GM12878 (cell line): ENCODE measurements around the gene PCIF1. TPM values are rescaled to one million over a fixed set of nuclear protein-coding genes. Genes with fewer than 3 reads are reported as not detected.

ENCODE experiments used
- BACH1 ChIP-seq: fragments of 450-650 bp; IDR thresholded peaks from 2 replicates; pipeline ENCODE4 v1.6.1; 2017; ENCODE audit warnings: mild to moderate bottlenecking, borderline replicate concordance
- EP300 ChIP-seq, 2 experiments: fragments of 150-350 bp in 1 of 2; IDR thresholded peaks; 2 replicates each; pipeline ENCODE4 v1.6.1; 2011 to 2012; ENCODE audit warnings: low read depth in 2 of 2, low read length in 2 of 2, borderline replicate concordance in 1 of 2, improper control_type of control experiment in 1 of 2, inconsistent platforms in 1 of 2; ENCODE audit not compliant: control insufficient read depth in 1 of 2
- ESRRA ChIP-seq: IDR thresholded peaks from 2 replicates; pipeline ENCODE4 v1.6.1; 2012; ENCODE audit warnings: mild to moderate bottlenecking, low read length, improper control_type of control experiment
- ETV6 ChIP-seq, 2 experiments: fragments of 450-650 bp in 1 of 2; IDR thresholded peaks in 1 of 2; conservative IDR thresholded peaks in 1 of 2; 2 replicates each; pipeline ENCODE4 v1.6.1; 2014; ENCODE audit warnings: antibody characterized with exemption in 1 of 2, borderline replicate concordance in 1 of 2, low read depth in 1 of 2, mild to moderate bottlenecking in 1 of 2, moderate library complexity in 1 of 2
- FOXM1 ChIP-seq: IDR thresholded peaks from 2 replicates; pipeline ENCODE4 v1.6.1; 2012; ENCODE audit warnings: low read depth, mild to moderate bottlenecking, inconsistent platforms, low read length, moderate library complexity
- IKZF2 ChIP-seq, 2 experiments: fragments of 450-650 bp; IDR thresholded peaks; 2 replicates each; pipeline ENCODE4 v1.6.1; 2017; ENCODE audit warnings: mild to moderate bottlenecking in 2 of 2, moderate library complexity in 2 of 2
- MEF2B ChIP-seq: fragments of 450-650 bp; IDR thresholded peaks from 2 replicates; pipeline ENCODE4 v1.6.1; 2018; ENCODE audit warnings: mild to moderate bottlenecking, moderate library complexity; ENCODE audit not compliant: partially characterized antibody, poor library complexity, severe bottlenecking
- MYC ChIP-seq: IDR thresholded peaks from 2 replicates; pipeline ENCODE4 v1.6.1; 2011; ENCODE audit warnings: mild to moderate bottlenecking, low read length, moderate library complexity, inconsistent platforms; ENCODE audit not compliant: insufficient read depth, insufficient replicate concordance, insufficient read length, severe bottlenecking
- NR2C1 ChIP-seq: fragments of 450-650 bp; IDR thresholded peaks from 2 replicates; pipeline ENCODE4 v1.6.1; 2017; ENCODE audit warnings: antibody characterized with exemption, mild to moderate bottlenecking, moderate library complexity
- PAX5 ChIP-seq: IDR thresholded peaks from 2 replicates; pipeline ENCODE4 v1.6.1; 2011; ENCODE audit warnings: low read depth, low read length, borderline replicate concordance
- POU2F2 ChIP-seq: IDR thresholded peaks from 3 replicates; pipeline ENCODE4 v1.6.1; 2011; ENCODE audit warnings: low read depth, mild to moderate bottlenecking, low read length, borderline replicate concordance
- RAD21 ChIP-seq: IDR thresholded peaks from 2 replicates; pipeline ENCODE4 v1.6.1; 2011; ENCODE audit warnings: mild to moderate bottlenecking, low read depth, low read length, moderate library complexity; ENCODE audit not compliant: insufficient read depth
- SMARCA5 ChIP-seq: fragments of 450-650 bp; IDR thresholded peaks from 2 replicates; pipeline ENCODE4 v1.6.1; 2017; ENCODE audit warnings: mild to moderate bottlenecking
- TAF1 ChIP-seq: IDR thresholded peaks from 2 replicates; pipeline ENCODE4 v1.6.1; 2011; ENCODE audit warnings: mild to moderate bottlenecking, low read depth, low read length, borderline replicate concordance
- ZNF217 ChIP-seq: fragments of 450-650 bp; IDR thresholded peaks from 2 replicates; pipeline ENCODE4 v1.6.1; 2017; ENCODE audit warnings: antibody characterized with exemption, mild to moderate bottlenecking
- polyA plus RNA-seq, 11 experiments: library from polyadenylated mRNA; depleted of rRNA in 4 of 11; unstranded in 6 of 11; stranded (reverse) in 5 of 11; fragments of >200 nt; fragmentation: Nextera tagmentation in 4 of 11; fragmentation: Illumina TruSeq in 1 of 11; extraction: Ambion mirVana in 4 of 11; extraction: Trizol in 1 of 11; gene quantifications; 1 replicate in 1 of 11; 2 replicates in 10 of 11; pipeline versions ENCODE4 v1.2.1 to v1.2.3, GENCODE V29; 2011 to 2016; ENCODE audit warnings: inconsistent platforms in 2 of 11, missing spikeins in 2 of 11, low read depth in 1 of 11
- total RNA-seq, 4 experiments: library from RNA; depleted of rRNA in 3 of 4; stranded (reverse); fragments of >200 nt in 3 of 4; fragmentation: Illumina TruSeq in 1 of 4; extraction: Trizol in 1 of 4; gene quantifications; 2 replicates each; pipeline versions ENCODE4 v1.2.1 to v1.2.3, GENCODE V29; 2013 to 2021
- TF ChIP-seq, protein P1 (sequence below): fragments of 450-650 bp; IDR thresholded peaks from 2 replicates; pipeline ENCODE4 v1.6.1; 2018; ENCODE audit warnings: mild to moderate bottlenecking, low read depth, moderate library complexity; ENCODE audit not compliant: partially characterized antibody
- TF ChIP-seq, protein P2 (sequence below): fragments of 450-650 bp; IDR thresholded peaks from 2 replicates; pipeline ENCODE4 v1.6.1; 2014; ENCODE audit warnings: mild to moderate bottlenecking
- TF ChIP-seq, protein P3 (sequence below): fragments of 450-650 bp; IDR thresholded peaks from 2 replicates; pipeline ENCODE4 v1.6.1; 2017; ENCODE audit warnings: low read depth, mild to moderate bottlenecking, moderate library complexity
- TF ChIP-seq, protein P4 (sequence below): IDR thresholded peaks from 2 replicates; pipeline ENCODE4 v1.6.1; 2012; ENCODE audit warnings: mild to moderate bottlenecking, low read depth, low read length

PCIF1 gene
- total and polyA plus RNA-seq, 10 of the 15 experiments (the other 5 are each of a cell fraction or from before 2014, with no cell fraction given): 8.4 to 32.9 (median 17.6) TPM

DNA sequence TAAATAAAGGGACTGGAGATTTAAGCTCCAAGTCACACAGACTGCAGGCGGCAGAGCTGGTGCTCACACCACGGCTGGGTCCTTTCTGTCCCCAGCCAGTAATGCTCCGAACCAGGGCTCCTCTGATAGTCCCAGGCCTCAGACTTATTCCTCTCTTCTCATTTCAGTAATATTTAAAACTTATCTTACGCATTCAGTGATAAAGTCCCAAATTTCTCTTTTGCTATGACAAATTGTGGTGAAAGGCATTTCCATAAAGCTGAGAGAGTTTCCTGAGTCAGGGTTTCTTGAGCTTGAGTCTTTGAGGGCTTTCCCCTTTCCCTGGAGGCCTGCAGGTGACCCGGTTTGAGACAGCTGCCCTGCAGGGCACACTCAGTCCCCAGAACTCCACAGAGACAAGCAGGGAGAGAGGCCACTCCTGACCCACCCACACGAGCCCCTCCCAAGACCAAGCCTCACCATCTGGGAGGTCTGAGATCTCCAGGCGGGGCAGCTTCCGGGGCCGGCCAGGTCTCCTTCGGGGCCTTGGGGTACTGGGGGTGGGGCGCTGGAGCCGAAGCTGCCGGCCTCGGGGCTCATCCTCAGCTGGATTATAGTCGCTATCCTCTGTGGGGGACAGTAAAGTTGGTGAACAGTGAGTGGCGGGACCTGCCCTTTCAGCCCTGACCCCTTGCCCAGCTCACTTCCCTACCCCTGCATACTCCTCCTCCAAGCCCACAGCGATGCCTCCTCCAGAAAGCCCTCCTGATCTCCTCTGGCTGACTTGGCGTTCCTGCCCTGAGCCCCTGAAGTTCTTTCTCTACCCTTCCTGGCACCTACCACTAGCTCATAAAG lies 30.9 kb downstream of the PCIF1 start (continued):
- TF ChIP-seq, protein P1, sequence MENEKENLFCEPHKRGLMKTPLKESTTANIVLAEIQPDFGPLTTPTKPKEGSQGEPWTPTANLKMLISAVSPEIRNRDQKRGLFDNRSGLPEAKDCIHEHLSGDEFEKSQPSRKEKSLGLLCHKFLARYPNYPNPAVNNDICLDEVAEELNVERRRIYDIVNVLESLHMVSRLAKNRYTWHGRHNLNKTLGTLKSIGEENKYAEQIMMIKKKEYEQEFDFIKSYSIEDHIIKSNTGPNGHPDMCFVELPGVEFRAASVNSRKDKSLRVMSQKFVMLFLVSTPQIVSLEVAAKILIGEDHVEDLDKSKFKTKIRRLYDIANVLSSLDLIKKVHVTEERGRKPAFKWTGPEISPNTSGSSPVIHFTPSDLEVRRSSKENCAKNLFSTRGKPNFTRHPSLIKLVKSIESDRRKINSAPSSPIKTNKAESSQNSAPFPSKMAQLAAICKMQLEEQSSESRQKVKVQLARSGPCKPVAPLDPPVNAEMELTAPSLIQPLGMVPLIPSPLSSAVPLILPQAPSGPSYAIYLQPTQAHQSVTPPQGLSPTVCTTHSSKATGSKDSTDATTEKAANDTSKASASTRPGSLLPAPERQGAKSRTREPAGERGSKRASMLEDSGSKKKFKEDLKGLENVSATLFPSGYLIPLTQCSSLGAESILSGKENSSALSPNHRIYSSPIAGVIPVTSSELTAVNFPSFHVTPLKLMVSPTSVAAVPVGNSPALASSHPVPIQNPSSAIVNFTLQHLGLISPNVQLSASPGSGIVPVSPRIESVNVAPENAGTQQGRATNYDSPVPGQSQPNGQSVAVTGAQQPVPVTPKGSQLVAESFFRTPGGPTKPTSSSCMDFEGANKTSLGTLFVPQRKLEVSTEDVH: no peak
- TF ChIP-seq ZNF217 (peak; percentile 59; the same call in 1 of the 2 replicates), NR2C1 (no peak), FOXM1 (0 out of 2 replicates have a peak, but pooled peaks have one; percentile 34), ESRRA (no peak), TAF1 (no peak), ETV6 (conservative IDR thresholded peaks at IDR 0.05 in 1 of 2, IDR thresholded peaks at IDR 0.05 in 1 of 2; ENCODE audit: borderline replicate concordance in 1 of 2, low read depth in 1 of 2) (no peak), RAD21 (no peak), BACH1 (peak; percentile 22; the same call in 1 of the 2 replicates), POU2F2 (peak; percentile 92; the same call in 2 of the 3 replicates), MEF2B (peak; percentile 79), SMARCA5 (no peak), EP300 (IDR thresholded peaks at IDR 0.05; ENCODE audit: borderline replicate concordance in 1 of 2, control insufficient read depth in 1 of 2, low read depth in 2 of 2, low read length in 2 of 2) (peak; percentile 31 to 55; a peak in 2 of 4 replicates), IKZF2 (IDR thresholded peaks at IDR 0.05) (peak; percentile 58 to 62; a peak in 3 of 4 replicates), PAX5 (0 out of 2 replicates have a peak, but pooled peaks have one; percentile 21), MYC (no peak)
- TF ChIP-seq, protein P2, sequence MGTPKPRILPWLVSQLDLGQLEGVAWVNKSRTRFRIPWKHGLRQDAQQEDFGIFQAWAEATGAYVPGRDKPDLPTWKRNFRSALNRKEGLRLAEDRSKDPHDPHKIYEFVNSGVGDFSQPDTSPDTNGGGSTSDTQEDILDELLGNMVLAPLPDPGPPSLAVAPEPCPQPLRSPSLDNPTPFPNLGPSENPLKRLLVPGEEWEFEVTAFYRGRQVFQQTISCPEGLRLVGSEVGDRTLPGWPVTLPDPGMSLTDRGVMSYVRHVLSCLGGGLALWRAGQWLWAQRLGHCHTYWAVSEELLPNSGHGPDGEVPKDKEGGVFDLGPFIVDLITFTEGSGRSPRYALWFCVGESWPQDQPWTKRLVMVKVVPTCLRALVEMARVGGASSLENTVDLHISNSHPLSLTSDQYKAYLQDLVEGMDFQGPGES: no peak
- TF ChIP-seq, protein P3, sequence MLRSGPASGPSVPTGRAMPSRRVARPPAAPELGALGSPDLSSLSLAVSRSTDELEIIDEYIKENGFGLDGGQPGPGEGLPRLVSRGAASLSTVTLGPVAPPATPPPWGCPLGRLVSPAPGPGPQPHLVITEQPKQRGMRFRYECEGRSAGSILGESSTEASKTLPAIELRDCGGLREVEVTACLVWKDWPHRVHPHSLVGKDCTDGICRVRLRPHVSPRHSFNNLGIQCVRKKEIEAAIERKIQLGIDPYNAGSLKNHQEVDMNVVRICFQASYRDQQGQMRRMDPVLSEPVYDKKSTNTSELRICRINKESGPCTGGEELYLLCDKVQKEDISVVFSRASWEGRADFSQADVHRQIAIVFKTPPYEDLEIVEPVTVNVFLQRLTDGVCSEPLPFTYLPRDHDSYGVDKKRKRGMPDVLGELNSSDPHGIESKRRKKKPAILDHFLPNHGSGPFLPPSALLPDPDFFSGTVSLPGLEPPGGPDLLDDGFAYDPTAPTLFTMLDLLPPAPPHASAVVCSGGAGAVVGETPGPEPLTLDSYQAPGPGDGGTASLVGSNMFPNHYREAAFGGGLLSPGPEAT: peak; percentile 25; the same call in 1 of the 2 replicates
- TF ChIP-seq, protein P4, sequence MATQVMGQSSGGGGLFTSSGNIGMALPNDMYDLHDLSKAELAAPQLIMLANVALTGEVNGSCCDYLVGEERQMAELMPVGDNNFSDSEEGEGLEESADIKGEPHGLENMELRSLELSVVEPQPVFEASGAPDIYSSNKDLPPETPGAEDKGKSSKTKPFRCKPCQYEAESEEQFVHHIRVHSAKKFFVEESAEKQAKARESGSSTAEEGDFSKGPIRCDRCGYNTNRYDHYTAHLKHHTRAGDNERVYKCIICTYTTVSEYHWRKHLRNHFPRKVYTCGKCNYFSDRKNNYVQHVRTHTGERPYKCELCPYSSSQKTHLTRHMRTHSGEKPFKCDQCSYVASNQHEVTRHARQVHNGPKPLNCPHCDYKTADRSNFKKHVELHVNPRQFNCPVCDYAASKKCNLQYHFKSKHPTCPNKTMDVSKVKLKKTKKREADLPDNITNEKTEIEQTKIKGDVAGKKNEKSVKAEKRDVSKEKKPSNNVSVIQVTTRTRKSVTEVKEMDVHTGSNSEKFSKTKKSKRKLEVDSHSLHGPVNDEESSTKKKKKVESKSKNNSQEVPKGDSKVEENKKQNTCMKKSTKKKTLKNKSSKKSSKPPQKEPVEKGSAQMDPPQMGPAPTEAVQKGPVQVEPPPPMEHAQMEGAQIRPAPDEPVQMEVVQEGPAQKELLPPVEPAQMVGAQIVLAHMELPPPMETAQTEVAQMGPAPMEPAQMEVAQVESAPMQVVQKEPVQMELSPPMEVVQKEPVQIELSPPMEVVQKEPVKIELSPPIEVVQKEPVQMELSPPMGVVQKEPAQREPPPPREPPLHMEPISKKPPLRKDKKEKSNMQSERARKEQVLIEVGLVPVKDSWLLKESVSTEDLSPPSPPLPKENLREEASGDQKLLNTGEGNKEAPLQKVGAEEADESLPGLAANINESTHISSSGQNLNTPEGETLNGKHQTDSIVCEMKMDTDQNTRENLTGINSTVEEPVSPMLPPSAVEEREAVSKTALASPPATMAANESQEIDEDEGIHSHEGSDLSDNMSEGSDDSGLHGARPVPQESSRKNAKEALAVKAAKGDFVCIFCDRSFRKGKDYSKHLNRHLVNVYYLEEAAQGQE: no peak
